K562 (cell line): ENCODE data around the gene CNTN4. TPM values are rescaled to one million over a fixed set of nuclear protein-coding genes. Genes with fewer than 3 reads are reported as not detected.

Experiments
- ATAC-seq: fragments of 200-7000 bp; cut with Tn5 transposase; 3 replicates; pipeline ENCODE4 v1.9.1; 2020; ENCODE audit warnings: moderate library complexity
- BruUV-seq: library from RNA; stranded (reverse); fragments of 400-500 nt; replicated peaks from 2 replicates; lab custom pipeline; 2021; lab: Mats Ljungman, UMichigan
- CTCF ChIA-PET: fragments of 300-600 bp; formaldehyde crosslinking; extraction: SDS; loops from one replicate; lab custom pipeline; 2021; ENCODE audit warnings: low intra/inter-chr PET ratio; lab: Yijun Ruan, JAX
- POLR2A ChIA-PET: fragments of 300-600, 350-650 bp; sonication (Branson Sonifier 250); formaldehyde crosslinking; extraction: SDS; loops from one replicate; lab custom pipeline; 2021; ENCODE audit warnings: antibody characterized with exemption, inconsistent platforms; lab: Yijun Ruan, JAX
- DNase-seq, 4 experiments: peaks; one replicate each; pipeline versions ENCODE4 v3.0.0 to v3.0.0-alpha.2; 2011 to 2018; ENCODE audit warnings: low spot score in 3 of 4, mixed read lengths in 3 of 4; ENCODE audit errors: extremely low read depth in 1 of 4
- FAIRE-seq: peaks from 2 replicates; lab custom pipeline; 2011; peaks lifted over from hg19 to GRCh38; lab: Jason Lieb, UNC
- H2AFZ ChIP-seq: 2 replicates; pipeline ENCODE4 v1.6.0; 2011; ENCODE audit warnings: low read depth, low read length, control low read depth, inconsistent platforms
- H3K27ac ChIP-seq: fragments of 200-600 bp; 3 replicates; pipeline ENCODE4 v1.8.0; 2011; ENCODE audit warnings: low read depth, mild to moderate bottlenecking, control low read depth, inconsistent platforms, low read length, moderate library complexity, mixed read lengths; ENCODE audit errors: extremely low read depth
- H3K27me3 ChIP-seq, 2 experiments: fragments of 300-600 bp in 1 of 2; 2 replicates in 1 of 2; 3 replicates in 1 of 2; pipeline versions ENCODE4 v1.6.0 to v1.8.0; 2011; ENCODE audit warnings: inconsistent platforms in 2 of 2, low read length in 2 of 2, mild to moderate bottlenecking in 1 of 2, mixed read lengths in 1 of 2, moderate library complexity in 1 of 2; ENCODE audit not compliant: control insufficient read depth in 2 of 2, insufficient read depth in 2 of 2
- H3K36me3 ChIP-seq: fragments of 300-600 bp; 3 replicates; pipeline ENCODE4 v1.8.0; 2011; ENCODE audit warnings: mild to moderate bottlenecking, low read length, inconsistent platforms; ENCODE audit not compliant: control insufficient read depth, insufficient read depth
- H3K4me1 ChIP-seq, 2 experiments: fragments of 200-600 bp in 1 of 2; replicated peaks in 1 of 2; 2 replicates in 1 of 2; 3 replicates in 1 of 2; pipeline versions ENCODE4 v1.5.1 to v1.8.0; 2011; ENCODE audit warnings: inconsistent platforms in 2 of 2, low read length in 2 of 2, mild to moderate bottlenecking in 1 of 2, mixed read lengths in 1 of 2, moderate library complexity in 1 of 2; ENCODE audit not compliant: control insufficient read depth in 2 of 2, insufficient read depth in 2 of 2
- H3K4me2 ChIP-seq: 2 replicates; pipeline ENCODE4 v1.6.1; 2011; ENCODE audit warnings: low read length, control low read depth, inconsistent platforms, mixed read lengths; ENCODE audit not compliant: insufficient read depth
- H3K4me3 ChIP-seq: fragments of 200-600 bp; sonication (generic), shearing (Covaris generic); 2 replicates; pipeline ENCODE4 v1.5.1; 2016; ENCODE audit warnings: control low read depth, inconsistent platforms
- H3K79me2 ChIP-seq: fragments of 200-600 bp; 3 replicates; pipeline ENCODE4 v1.8.0; 2011; ENCODE audit warnings: low read length, inconsistent platforms; ENCODE audit not compliant: control insufficient read depth, insufficient read depth
- H3K9ac ChIP-seq, 2 experiments: 2 replicates each; pipeline versions ENCODE4 v1.6.0 to v1.6.1; 2011; ENCODE audit warnings: low read depth in 2 of 2, low read length in 2 of 2, control low read depth in 1 of 2, inconsistent platforms in 1 of 2, mild to moderate bottlenecking in 1 of 2, mixed read lengths in 1 of 2; ENCODE audit not compliant: insufficient read depth in 1 of 2
- H3K9me1 ChIP-seq: one replicate; pipeline ENCODE4 v1.6.0; 2011; ENCODE audit warnings: inconsistent platforms, mild to moderate bottlenecking, low read length, moderate library complexity; ENCODE audit not compliant: control insufficient read depth, insufficient read depth
- H3K9me3 ChIP-seq: replicated peaks from 2 replicates; pipeline ENCODE4 v1.5.1; 2011; ENCODE audit warnings: low read depth, low read length, inconsistent platforms; ENCODE audit not compliant: control insufficient read depth, insufficient read depth
- H4K20me1 ChIP-seq: replicated peaks from 2 replicates; pipeline ENCODE4 v1.6.1; 2011; ENCODE audit warnings: low read length, inconsistent platforms, mixed read lengths; ENCODE audit not compliant: control insufficient read depth, insufficient read depth
- MIER1 ChIP-seq: fragments of 450-650 bp; IDR thresholded peaks from 2 replicates; pipeline ENCODE4 v1.6.1; 2016; ENCODE audit warnings: antibody characterized with exemption, mild to moderate bottlenecking, low read depth
- PHF21A ChIP-seq: fragments of 450-650 bp; IDR thresholded peaks from 2 replicates; pipeline ENCODE4 v1.6.1; 2017; ENCODE audit warnings: low read depth, borderline replicate concordance
- SMC3 ChIP-seq: conservative IDR thresholded peaks from 2 replicates; pipeline ENCODE4 v1.6.1; 2011; ENCODE audit warnings: low read depth, low read length, improper control_type of control experiment; ENCODE audit not compliant: insufficient read depth
- ZNF280A ChIP-seq: fragments of 450-650 bp; IDR thresholded peaks from 2 replicates; pipeline ENCODE4 v1.6.1; 2018; ENCODE audit warnings: mild to moderate bottlenecking, low read depth; ENCODE audit not compliant: partially characterized antibody
- ZNF785 ChIP-seq: fragments of 250-450 bp; sonication (Bioruptor Pico); IDR thresholded peaks from 2 replicates; pipeline ENCODE4 v1.4.0; 2020; ENCODE audit warnings: mild to moderate bottlenecking
- WGBS: fragments of 100-300 bp; shearing (Covaris generic); methylation state at CpG from one replicate; pipeline ENCODE4 v1.1.6; 2016; ENCODE audit warnings: low coverage, mixed read lengths; ENCODE audit not compliant: insufficient coverage; ENCODE audit errors: missing lambda C conversion rate; 5-methylcytosine and 5-hydroxymethylcytosine counted together
- in situ Hi-C: fragments of 300-500 bp; cut with MboI; formaldehyde crosslinking; loops from 4 replicates; pipeline ENCODE4 v1.15.0; 2018; ENCODE audit warnings: inconsistent platforms, mixed read lengths
- intact Hi-C: fragments of 100-400 bp; cut with micrococcal nuclease; formaldehyde crosslinking; loops from 2 replicates; pipeline ENCODE4 v1.14.2; 2022
- polyA plus RNA-seq, 8 experiments: library from polyadenylated mRNA; depleted of rRNA in 4 of 8; stranded (reverse) in 5 of 8; unstranded in 3 of 8; fragments of >200 nt; fragmentation: Nextera tagmentation in 2 of 8; fragmentation: Illumina TruSeq in 1 of 8; extraction: Ambion mirVana in 2 of 8; extraction: Trizol in 1 of 8; gene quantifications; 2 replicates each; pipeline versions ENCODE4 v1.2.1 to v1.2.3, GENCODE V29; 2011 to 2014; ENCODE audit warnings: inconsistent platforms in 1 of 8, missing spikeins in 1 of 8
- total RNA-seq, 7 experiments: library from RNA; depleted of rRNA in 6 of 7; stranded (reverse); fragments of >200 nt in 6 of 7; fragmentation: Illumina TruSeq in 2 of 7; extraction: Trizol in 2 of 7; gene quantifications; 2 replicates each; pipeline versions ENCODE4 v1.2.1 to v1.2.3, GENCODE V29; 2011 to 2021; ENCODE audit warnings: low replicate concordance in 1 of 7

CNTN4 gene
- total and polyA plus RNA-seq, 9 of the 15 experiments (the other 6 are each of a cell fraction or from before 2014, with no cell fraction given), result not detected

- Histone ChIP-seq H3K27ac (no peak overlapping the region), H3K79me2 (no peaks in the 10 kb centered on the region), H3K36me3 (no peaks in the 10 kb centered on the region), H2AFZ (no peak overlapping the region), H3K4me2 (no peak overlapping the region), H3K27me3 (no peaks in the 10 kb centered on the region), H3K9me3 (no peaks in the 10 kb centered on the region; the same call in 1 of the 2 replicates), H3K9me1 (no peaks in the 10 kb centered on the region), H3K4me1 (no peaks in the 10 kb centered on the region), H3K4me3 (no peak overlapping the region), H3K9ac (no peak overlapping the region), H4K20me1 (no peaks in the 10 kb centered on the region)
- BruUV-seq, result no TSS peak
- ChIA-PET CTCF (no interaction called here), POLR2A (no interaction called here)
- TF ChIP-seq PHF21A, result no peak
- TF ChIP-seq MIER1, result no peak
- TF ChIP-seq ZNF785 (CRISPR knock-in tag), result no peak
- TF ChIP-seq SMC3, result no peak
- TF ChIP-seq ZNF280A, result no peak
- DNase-seq, result no peak
- in situ Hi-C loops (no loop called here), intact Hi-C loops (no loop called here)
- no peak for ATAC-seq
- 2% methylated on average over 7 of the region's 7 CpGs for WGBS
- no peak for FAIRE-seq
Measured at GRCh38 chr3:2880218-2880756, 781.6 kb downstream of the CNTN4 start.
